GM19239 (cell line): ENCODE data around the gene GABRR2.
"Not testable (repeated sequence)": the region's sequence is repeated elsewhere in the genome, so short reads cannot be mapped to it uniquely, and the experiment has no call there.

Source experiments
- DNase-seq: peaks from one replicate; pipeline ENCODE4 v3.0.0; 2011; ENCODE audit warnings: low spot score; ENCODE audit not compliant: insufficient read length
- FAIRE-seq: peaks from 2 replicates; lab custom pipeline; 2011; peaks lifted over from hg19 to GRCh38; lab: Jason Lieb, UNC

The GABRR2 gene

DNA sequence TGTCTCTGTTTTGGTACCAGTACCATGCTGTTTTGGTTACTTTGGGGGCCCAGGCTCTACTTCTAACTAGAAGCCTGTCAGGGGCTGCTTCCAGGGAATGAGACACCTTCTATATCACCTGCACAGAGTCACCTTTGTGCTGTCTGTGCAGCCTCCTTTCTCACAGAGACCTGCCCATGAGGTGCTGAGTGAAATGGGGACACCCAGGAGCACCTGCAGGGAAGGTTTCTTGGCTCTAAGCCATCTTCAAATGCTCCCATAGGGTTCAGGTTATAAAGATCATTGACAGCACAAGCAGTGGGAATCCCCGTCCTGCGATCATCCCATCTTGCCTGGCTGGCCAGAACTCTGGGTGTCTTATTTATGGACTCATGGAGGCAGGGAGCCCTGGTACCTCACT, 19.1 kb downstream of the GABRR2 start:
- FAIRE-seq (no peak), DNase-seq (no peak)

DNA sequence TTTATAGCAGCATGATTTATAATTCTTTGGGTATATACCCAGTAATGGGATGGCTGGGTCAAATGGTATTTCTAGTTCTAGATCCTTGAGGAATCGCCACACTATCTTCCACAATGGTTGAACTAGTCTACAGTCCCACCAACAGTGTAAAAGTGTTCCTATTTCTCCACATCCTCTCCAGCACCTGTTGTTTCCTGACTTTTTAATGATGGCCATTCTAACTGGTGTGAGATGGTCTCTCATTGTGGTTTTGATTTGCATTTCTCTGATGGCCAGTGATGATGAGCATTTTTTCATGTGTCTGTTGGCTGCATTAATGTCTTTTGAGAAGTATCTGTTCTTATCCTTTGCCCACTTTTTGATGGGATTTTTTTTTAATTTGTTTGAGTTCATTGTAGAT, 20.0 kb downstream of the GABRR2 start:
- DNase-seq, FAIRE-seq: not testable (repeated sequence)

DNA sequence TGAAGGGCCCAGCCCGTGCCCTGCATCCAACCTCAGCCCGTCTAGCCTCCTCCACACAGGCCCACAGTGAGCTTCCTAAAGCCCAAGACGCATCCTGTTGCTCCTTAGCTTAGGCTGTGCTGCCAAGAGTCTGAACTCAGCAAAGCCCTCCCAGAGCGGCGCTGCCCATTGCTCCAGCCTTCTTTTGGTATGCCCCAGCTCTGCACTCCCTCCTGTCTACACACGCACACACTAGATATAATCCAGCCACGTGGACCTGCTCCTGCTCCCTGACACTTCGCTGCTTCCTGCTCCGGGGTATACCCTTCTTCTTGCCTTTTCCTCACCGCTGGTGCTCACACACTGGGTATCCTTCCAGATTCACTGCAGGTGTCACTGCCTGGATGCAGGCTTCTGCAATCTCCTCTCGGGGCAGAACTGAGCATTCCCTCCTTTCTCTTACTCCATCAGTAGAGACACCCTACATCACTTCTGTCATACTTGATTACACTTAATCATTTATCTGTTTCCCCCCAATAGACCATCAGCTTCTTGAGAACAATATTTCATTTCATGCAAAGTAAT, 23.8 kb downstream of the GABRR2 start:
- FAIRE-seq (no peak), DNase-seq (no peak)

DNA sequence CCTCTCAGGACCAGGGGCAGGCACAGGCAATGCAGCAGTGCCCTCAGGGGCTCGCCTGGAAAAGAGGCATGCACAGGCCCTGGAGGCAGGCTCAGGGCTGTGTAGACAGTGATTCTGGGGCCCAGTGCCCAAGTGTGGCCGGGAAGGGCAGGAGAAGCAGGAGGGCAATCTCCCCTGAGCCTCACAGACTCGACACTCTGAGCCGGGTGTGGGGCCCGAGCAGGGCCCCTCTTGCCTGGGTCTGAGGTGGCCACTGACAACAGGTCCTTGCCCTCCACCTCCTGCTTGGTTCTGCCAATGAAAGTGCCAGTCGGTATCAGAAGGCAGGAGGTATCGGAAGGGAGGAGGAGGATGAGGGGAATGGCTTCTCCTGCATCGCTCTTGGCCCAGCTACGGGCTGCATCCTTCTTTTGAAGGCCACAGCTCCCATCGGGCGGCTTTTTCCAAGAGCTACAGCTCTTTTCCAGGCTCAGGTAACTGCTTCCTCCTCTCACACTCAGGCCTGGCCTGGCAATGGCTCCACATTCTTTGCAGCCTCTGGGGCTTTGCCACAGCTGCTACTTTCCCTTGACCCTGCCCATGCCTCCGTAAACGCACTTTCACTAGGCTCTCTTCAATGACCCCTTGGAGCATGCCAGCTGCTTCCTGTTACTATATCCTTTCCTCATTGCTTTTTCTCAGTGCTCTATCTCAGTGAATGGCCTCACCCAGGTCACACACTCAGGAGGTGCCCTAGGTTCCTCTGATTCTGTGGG, 24.5 kb downstream of the GABRR2 start:
- DNase-seq (no peak), FAIRE-seq (no peak)

DNA sequence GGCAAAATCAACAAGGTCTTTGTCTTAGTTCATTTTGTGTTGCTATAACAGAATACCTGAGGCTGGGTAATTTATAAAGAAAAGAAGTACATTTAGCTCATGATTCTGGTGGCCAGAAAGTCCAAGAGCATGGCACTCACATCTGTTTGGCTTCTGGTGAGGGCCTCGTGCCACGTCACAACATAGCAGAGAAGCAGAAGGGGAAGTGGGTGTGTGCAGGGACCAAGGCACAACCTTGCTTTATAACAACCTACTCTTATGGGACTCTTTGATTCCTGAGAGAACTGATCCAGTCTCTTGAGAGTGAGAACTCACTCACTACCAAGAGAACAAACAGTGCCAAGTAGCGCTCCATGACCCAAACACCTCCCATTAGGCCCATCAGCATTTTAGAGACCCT, 25.4 kb downstream of the GABRR2 start:
- no peak for DNase-seq
- FAIRE-seq: no peak

DNA sequence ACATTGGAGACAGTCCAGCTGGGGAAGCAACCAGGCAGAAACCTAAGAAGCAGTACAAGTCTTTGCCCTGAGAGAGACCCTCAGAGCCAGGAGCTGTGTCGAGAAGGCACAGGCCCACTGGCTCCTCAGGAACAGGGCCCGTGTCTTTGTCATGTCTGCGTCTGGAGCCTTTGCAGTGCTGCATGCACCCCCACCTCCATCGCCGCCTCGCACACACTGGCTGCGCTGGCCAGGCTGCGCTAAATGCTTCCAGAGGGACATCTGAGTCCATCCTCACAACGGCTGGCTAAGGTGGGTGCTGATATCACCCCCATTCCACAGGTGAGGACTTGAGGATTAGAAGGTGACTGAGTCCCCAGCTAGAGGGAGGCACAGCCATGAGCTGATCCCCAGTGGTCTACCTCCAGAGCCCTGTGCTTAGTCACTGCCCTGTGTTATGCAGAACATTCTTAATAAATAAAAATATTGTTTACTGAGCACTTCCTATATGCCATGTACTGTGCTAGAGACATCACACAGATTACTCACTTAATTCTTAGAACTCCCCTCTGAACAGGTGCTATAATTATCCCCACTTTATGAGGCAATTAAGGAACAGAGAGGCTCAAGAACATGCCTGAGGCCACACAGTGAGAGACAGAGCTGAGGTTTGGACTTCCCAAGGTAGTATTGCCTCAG, 27.6 kb downstream of the GABRR2 start:
- DNase-seq (no peak), FAIRE-seq (no peak)

DNA sequence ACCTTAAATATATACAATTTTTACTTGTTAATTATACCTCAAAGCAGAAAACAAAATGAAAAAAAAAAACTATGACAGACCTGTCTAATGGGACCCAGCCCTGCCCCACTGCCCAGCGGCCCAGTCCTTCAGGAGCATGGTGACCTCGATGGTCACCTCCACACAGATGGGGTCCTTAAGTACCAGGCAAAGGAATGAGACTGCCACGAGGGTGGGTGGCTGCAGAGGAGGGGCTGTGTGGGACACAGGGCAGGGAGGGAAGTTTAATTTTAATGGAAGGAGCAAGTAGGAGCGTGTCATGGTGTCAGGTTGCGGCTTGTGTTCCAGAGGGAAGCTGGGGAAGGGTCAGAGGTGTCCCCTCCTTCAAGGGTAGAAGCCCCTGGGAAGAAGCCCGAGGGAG, 28.6 kb downstream of the GABRR2 start:
- no peak for DNase-seq
- no peak for FAIRE-seq

DNA sequence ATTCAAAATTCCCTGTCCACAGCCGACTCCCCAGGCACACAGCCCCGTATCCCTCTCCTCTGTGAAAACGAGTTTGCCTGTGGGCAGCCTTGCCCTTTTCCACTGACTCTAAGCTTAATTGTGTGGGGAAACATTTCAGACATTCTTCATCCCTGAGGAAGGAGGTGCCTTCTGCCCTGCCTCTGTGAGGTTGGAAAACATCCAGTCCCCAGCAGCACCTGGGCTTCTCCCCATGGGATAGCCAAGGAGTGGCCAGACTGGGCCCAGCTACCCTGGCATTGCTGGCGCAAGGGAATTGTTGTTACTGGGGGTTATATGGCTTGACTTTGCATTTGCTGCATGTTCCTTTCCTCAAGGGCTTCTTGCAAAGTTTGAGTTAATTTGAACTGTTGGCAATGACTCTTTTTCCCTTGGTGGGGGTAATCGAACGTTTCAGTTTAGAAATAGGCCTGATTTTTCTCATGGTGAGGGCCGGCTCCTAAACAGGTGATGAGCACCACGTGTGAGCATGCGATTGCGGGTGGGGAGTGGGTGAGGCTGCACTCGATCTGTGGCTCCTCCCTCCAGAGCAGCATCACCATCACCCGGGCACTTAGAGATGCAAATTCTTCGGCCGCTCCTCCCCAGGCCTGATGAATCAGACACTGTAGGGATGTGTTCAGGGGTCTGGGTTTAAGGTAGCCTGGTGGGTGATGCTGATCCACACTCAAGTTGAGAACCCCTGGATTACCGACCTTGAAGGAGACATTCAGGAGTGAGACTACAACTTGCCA, 29.9 kb downstream of the GABRR2 start:
- DNase-seq: no peak
- no peak for FAIRE-seq

DNA sequence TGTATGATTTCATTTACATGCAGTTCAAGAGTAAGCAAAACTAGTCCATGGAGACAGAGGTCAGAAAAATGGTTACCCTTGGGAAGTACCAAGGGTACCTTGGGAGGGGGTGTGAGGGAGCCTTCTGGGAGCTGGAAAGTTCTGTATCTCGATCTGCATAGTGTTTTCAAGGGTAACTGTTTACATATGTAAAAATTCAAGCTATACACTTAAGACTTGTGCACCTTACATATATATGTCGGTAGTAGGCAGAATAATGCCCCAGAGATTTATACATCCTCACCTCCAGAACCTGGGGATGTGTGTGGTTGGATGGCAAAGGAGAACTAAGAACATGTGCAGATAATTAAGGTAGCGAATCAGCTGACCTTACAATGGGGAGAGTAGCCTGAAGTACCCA, 31.0 kb downstream of the GABRR2 start:
- DNase-seq (no peak), FAIRE-seq (no peak)

DNA sequence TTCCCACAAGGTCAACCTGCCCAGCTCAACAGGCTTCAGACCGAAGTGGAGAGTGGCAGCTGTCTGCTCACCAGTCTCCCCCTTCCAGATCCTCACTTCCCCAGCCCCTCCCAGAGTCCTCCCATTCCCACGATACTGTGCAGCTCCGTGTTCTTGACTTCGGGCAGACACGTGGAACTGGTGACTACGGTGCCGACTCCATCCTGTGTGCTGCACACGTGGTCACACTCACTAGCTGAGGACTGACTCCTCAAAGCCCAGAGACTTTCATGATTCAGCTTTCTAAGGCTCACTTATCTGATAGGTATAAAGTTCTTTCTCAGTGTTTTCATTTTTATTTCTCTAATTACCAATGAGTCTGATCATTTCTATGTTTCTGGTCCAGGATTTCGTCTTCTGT, 32.4 kb downstream of the GABRR2 start:
- no peak for DNase-seq
- no peak for FAIRE-seq

DNA sequence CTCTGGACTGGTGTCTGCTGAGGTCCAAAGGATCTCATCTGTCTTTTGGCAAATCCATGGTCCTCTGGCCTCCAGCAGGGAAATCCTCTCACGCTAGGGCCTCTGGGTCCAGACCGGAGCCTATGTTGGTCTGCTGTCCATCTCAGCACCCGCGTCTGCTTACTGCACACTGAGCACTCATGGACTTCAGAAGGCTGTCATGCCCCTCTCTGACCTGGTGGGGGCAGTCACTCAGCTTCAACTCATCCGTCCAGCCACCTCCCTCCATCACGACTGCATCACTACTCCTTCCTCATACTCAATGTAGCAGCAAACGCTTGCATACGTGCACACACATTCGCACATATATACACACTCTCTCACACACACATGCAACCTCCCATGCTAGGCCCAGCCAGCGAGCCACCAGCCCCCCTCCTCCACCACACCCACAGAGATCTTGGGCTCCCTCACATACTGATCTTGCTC, 33.3 kb downstream of the GABRR2 start:
- peak; percentile 80 for DNase-seq
- peak; percentile 94 for FAIRE-seq

DNA sequence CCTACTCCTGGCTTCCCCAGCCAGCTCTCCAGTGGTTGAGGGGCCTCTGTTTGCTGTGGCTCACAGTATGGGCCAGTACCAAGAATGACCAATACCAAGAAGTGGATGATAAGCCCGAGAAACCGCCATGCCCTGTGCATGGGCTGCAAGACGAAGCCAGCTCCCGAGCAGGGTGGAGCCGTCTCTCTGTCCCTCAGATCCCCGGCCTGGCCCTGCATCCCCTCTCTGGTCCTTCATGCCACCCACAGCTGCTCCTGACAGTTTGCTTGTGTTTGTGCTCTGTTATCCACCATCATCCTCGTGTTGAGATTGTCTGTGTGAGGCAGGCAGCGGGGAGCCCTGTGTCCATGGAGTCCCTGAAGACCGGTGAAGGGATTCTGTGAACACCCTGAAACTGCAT, 36.1 kb downstream of the GABRR2 start:
- FAIRE-seq (no peak), DNase-seq (no peak)

DNA sequence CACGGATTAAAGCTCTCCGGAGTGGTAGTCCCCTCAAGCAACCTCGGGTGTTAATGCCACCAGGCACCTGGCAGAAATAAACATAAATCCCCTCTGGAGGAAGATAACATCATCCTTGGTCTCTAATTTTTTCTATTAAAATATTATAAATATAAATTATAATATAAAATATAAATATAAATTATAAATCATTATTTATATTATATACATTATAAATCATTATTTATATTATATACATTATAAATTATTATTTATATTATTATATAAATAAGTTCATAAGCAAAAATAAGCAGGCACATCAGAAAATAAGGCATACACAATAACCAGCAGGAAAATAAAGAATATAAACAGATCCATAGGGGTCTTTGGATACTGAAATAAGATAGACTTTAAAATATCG, 39.2 kb downstream of the GABRR2 start:
- no peak for DNase-seq
- FAIRE-seq: no peak

DNA sequence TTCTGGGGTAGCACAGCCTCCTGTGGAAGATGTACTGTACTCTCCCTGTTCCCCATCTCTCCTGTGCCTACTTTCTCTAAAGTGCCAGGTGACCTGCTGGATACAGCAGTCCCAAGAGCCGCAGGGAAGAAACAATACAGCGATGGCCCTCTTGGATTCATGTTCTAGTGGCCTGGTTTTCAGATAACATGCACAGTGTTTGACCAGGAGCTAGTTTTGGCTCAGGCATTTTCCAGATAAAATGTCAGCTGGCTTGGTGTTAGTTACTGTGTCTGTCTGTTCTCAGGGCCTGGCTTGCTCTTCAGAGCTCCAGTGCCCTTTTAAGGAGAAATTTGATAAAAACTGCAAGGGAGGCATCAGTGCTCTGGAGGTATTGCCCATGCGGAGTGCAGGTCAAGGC, 41.3 kb downstream of the GABRR2 start:
- FAIRE-seq (no peak), DNase-seq (no peak)

DNA sequence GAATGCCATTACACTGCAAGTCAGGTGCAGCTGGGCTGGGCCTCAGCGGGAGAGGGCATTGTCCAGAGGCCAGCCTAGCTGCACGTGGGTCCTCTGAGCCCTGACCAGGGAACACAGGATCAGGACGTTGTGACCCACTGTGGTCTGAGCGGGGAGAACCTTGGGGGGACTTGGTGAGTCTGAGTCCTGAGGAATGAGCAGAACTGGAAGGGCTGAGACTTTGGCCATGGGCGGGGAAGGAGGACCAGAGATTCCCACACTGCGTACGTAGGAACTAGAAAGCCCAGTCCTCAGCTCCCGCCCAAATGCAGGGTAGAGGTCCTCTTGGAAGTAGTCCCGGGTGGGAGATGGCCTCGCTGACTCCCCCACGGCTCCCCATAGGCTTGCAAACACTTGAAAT, 42.5 kb downstream of the GABRR2 start:
- FAIRE-seq (no peak), DNase-seq (no peak)

DNA sequence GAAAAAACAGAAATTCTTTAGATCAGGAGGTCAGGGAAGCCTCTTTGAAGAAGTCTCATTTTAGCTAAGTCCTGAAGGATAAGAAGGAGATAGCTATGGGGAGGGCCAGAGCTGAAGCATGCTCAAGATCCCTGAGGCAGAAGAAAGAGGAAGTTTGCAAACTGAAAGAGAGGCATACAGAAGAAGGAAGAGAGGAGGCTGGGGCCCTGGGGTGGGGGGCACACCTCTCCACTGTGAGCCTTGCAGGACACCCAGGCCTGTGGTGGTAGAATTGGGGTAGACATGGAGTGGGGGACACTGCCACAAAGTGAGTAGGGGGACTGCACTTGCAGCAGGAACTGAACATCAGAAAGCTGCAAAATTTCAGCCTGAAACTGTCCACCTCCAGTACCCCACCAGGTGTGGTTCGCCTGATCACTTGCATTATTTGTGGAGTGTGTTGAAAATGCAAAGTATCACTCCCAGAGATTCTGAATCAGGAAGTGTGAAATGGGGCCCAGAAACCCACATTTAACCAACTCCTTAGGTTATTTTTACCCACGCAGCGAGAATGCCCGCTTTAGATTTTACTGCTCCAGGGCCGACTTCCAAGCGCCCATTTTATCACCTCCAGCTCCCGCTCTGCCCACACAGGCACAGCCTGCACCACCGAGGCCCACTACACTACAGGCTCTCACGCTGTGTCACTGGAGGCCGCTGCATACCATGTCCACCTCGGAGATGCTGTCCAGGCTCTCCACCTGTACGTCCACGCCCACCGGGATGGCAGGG, 44.0 kb downstream of the GABRR2 start:
- FAIRE-seq (peak; percentile 92), DNase-seq (peak; percentile 12)

DNA sequence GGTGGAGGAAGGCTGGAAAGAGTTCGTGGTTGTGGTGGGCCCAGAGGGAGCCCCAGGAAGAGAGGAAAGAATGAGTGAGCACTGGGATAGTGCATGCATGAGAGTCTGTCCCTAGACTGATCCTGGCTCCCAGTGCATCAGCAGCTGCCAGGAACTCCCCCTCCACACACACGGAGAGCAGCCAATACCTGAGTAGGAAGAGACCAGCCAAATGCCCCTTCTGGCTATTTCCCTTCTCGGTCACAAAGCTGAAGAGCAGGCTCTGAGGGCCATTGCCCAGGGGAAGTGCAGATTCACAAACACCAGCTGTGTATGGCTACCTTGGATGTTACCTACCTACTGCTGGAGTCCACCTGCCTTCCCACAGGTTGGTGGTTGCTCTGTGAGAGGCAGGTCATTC, 45.1 kb downstream of the GABRR2 start:
- DNase-seq (no peak), FAIRE-seq (no peak)

DNA sequence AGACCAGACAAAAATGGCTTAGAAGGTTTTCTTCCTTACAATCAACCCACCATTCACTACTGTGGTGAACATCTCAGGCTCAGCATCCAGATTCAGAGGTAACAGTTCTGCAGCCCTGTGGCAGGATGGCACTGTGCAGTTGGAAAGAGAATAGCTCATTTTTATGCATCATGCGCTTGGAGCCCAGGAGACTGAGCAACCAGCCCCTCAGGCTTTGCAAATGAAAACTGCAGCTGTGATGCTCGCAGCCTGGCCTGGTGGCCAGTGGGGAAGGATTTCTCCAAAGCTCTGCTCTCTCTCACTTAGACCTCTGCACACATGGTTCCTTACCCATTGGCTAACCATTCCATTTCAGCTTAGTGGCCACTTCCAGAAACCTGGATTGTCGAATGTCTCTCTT, 45.8 kb downstream of the GABRR2 start:
- DNase-seq (no peak), FAIRE-seq (peak; percentile 67)

DNA sequence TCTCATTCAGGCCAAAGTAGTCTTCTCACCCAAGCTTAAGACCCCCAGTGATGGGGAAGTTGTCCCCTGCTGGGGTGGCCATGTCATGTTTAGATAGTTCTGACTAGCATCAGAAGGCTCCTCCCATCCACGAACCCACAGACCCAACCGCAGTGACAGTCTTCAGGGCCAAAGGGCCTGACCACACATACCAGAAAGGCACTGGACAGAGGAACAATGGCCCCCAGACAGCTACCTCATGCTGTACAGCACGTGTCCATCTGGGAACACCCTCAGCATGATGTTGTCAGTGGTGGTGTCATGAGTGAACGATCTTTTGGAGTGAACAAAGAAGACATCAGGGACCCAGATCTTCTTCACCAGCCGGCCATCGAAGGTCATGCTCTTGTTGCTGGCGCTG, 46.3 kb downstream of the GABRR2 start:
- FAIRE-seq: no peak

DNA sequence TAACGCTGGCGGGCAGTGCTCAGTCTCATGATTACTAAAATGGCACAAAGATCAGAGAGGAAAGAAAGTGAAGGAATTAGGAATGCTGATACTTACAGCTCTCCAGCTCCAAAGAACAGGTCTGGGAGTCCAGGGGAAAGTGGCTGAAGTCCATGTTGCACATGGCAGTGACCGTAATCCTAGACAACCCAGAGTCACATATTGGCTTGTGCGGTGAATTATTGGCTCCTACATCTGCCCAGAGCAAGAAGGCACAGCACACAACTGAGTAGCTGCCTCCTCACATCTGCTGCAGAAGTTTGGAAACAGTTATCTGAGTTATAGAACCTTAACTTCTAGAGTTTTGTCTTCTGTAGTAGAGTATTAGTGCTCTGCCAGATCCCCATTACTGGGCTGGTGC, 47.2 kb downstream of the GABRR2 start:
- FAIRE-seq (no peak), DNase-seq (no peak)

More for the DNA sequence above, 46.3 kb downstream of the GABRR2 start:
- no peak for DNase-seq
